ENCODE measurements around the gene PSMD5.
"Not testable (repeated sequence)": the region's sequence is repeated elsewhere in the genome, so short reads cannot be mapped to it uniquely, and the experiment has no call there.

PSMD5 gene

GRCh38 chr9:120807607-120808379 is 34.9 kb downstream of the PSMD5 start:
- DNase-seq (ENCODE audit: low read depth): no peak

GRCh38 chr9:120804784-120805363 is 37.8 kb downstream of the PSMD5 start:
- DNase-seq (ENCODE audit: low read depth): not testable (repeated sequence)

GRCh38 chr9:120801441-120801840 is 41.3 kb downstream of the PSMD5 start:
- DNase-seq (ENCODE audit: low read depth): no peak

- peak; percentile 91 for DNase-seq (ENCODE audit: low read depth)
Observed at GRCh38 chr9:120792898-120793765, 49.6 kb downstream of the PSMD5 start, which contains the start of gene FBXW2. TSS of gene FBXW2 (minus strand) at chr9:120793416. CDS start at chr9:120788258, 5,158 bp downstream.

- peak; percentile 29 for DNase-seq (ENCODE audit: low read depth)
Observed at GRCh38 chr9:120791161-120791560, 51.6 kb downstream of the PSMD5 start.

- no peak for DNase-seq (ENCODE audit: low read depth)
Observed at GRCh38 chr9:120787933-120788332, 54.8 kb downstream of the PSMD5 start.

GRCh38 chr9:120783602-120784047 is 59.1 kb downstream of the PSMD5 start:
- peak; percentile 72 for DNase-seq (ENCODE audit: low read depth)

- DNase-seq (ENCODE audit: low read depth): no peak
Observed at GRCh38 chr9:120781236-120781635, 61.5 kb downstream of the PSMD5 start.

GRCh38 chr9:120780367-120780766 is 62.4 kb downstream of the PSMD5 start:
- no peak for DNase-seq (ENCODE audit: low read depth)

GRCh38 chr9:120779227-120779626 is 63.5 kb downstream of the PSMD5 start:
- no peak for DNase-seq (ENCODE audit: low read depth)

- DNase-seq (ENCODE audit: low read depth): no peak
Observed at GRCh38 chr9:120778758-120779157, 64.0 kb downstream of the PSMD5 start.

- no peak for DNase-seq (ENCODE audit: low read depth)
Observed at GRCh38 chr9:120777229-120777628, 65.5 kb downstream of the PSMD5 start.

- DNase-seq (ENCODE audit: low read depth): no peak
Observed at GRCh38 chr9:120776788-120777187, 65.9 kb downstream of the PSMD5 start.

GRCh38 chr9:120775859-120776258 is 66.9 kb downstream of the PSMD5 start:
- no peak for DNase-seq (ENCODE audit: low read depth)

GRCh38 chr9:120774719-120775118 is 68.0 kb downstream of the PSMD5 start:
- no peak for DNase-seq (ENCODE audit: low read depth)

- DNase-seq (ENCODE audit: low read depth): no peak
Observed at GRCh38 chr9:120773256-120773655, 69.5 kb downstream of the PSMD5 start.

GRCh38 chr9:120770931-120771330 is 71.8 kb downstream of the PSMD5 start:
- DNase-seq (ENCODE audit: low read depth): no peak

- DNase-seq (ENCODE audit: low read depth): no peak
Observed at GRCh38 chr9:120768886-120769285, 73.8 kb downstream of the PSMD5 start.

GRCh38 chr9:120768247-120768646 is 74.5 kb downstream of the PSMD5 start:
- no peak for DNase-seq (ENCODE audit: low read depth)

- DNase-seq (ENCODE audit: low read depth): no peak
Observed at GRCh38 chr9:120767451-120767850, 75.3 kb downstream of the PSMD5 start.

Data from iris pigment epithelial cell (primary cell).